HG02885 (cell line): ENCODE results near the gene LGALS3BP.

ENCODE experiments used
- ATAC-seq: cut with Tn5 transposase; IDR thresholded peaks from one replicate; pipeline ENCODE4 v1.9.1; 2021; ENCODE audit warnings: mild to moderate bottlenecking; ENCODE audit not compliant: unreplicated experiment, poor library complexity

Gene LGALS3BP

DNA sequence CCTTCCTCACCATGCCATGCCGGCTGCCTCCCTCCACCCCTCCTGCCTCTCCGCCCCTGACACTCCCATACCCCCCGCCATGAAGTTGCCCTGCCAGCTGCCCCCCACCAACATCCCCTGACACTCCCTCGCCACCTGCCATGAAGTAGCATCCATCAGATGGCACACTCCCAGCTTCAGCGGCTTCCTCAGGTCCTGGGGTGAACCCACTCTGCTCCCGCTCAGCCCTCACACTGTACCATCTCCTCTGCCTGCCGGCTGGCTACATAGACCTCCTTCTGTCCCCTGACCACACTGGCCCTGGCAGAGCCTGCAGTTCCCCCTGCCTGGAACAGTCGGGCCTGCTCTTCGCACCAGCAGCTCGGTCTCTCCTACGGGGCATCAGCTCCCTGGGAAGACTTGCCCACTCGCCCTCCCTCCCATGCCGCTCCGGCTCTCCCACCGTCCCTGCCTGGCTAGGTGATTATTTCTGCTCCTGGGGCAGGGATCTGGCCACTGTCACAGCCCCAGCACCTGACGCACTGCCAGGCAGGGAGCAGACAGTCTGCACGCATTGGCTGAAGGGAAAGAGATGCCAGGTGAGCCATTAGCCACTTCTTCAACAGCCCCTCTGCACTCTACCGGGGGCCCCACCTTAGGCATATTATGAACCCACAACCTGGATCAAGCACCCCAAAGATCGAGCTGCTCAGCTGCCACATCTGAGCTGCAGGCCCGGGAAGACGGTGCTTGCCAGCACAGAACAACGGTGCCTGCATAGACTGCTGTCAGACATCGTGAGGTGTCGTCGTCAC, 20.9 kb upstream of the LGALS3BP start:
- no peak for ATAC-seq

DNA sequence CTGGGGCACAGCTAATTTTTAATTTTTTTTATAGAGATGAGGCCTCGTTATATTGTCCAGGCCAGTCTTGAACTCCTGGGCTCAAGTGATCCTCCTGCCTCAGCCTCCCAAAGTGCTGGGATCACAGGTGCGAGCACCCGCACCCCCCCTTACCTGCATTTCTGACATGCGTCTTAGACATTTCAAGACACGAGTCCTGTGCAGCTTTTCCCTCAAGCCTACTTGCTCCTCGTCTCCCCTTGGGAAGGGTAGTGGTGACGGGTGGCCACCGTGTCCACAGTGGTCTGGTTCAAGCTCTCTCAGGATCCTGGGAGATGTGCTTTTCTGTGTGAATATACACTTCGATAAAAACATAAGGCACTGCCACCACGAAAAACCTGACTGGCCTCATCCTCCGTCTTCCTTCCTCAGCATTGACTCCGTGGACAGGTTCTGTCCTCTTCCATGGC, 20.2 kb upstream of the LGALS3BP start:
- no peak for ATAC-seq

DNA sequence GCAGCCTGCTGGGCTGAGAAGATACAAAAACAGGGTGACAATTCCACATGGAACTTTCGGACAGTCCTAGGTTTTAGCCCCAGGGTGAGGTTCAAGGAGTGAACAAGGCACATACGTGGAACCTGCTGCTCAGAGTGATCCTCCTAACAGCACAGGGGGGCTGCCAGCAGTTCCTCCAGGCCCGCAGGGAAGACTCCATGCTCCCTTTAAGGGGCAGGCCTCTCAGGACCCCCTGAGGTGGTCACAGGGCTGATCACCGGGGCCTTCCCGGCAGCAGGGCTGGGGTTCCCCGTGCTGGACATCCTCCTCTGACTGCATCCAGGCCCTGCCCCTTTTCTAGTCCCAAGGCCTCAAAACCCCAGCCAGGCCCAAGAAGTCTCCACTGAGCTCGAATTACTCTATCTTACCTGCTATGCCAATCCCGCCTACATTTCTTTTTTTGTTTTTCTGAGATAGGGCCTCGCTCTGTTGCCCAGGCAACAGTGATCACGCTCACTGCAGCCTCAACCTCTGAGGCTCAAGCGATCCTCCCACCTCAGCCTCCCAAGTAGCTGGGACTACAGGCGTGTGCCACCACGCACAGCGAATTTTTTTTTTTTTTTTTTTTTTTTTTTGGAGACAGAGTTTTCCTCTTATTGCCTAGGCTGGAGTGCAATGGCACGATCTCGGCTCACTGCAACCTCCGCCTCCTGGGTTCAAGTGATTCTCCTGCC, 19.5 kb upstream of the LGALS3BP start:
- no peak for ATAC-seq

DNA sequence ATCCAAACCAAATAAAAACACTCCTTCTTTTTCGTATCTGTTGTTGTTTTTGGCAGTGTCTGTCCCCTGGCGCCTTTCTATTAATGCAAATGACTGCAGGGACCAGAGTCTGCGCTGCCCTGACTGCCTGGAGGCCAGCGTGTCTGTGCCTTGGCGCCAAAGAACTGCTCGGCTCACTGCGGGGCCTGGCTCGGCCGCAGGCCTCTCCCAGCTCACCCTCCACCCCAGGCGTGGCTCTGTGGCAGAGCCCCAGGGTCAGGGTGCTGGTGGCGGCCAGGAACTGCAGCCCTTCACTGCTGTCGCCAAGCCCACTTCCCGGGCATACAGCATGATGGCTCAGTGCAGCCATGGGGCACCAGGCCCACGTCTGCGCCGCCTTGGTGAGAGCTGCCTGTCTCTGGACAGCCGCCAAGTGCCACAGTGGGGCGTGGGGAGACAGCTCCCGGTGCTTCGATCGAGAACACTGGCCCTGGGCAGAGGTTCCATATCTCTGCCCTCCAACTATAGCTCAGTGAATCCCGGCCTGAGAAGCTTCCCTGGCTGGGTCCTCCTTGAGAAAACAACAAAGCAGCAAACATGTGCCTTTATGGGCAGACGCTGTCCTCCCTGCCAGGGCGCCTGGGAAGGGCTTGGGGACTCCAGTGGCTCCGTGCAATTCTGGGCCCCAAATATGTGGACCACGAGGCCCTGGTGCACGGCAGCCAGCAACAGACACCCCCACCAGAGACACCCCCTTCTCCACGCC, 18.8 kb upstream of the LGALS3BP start:
- ATAC-seq = no peak

DNA sequence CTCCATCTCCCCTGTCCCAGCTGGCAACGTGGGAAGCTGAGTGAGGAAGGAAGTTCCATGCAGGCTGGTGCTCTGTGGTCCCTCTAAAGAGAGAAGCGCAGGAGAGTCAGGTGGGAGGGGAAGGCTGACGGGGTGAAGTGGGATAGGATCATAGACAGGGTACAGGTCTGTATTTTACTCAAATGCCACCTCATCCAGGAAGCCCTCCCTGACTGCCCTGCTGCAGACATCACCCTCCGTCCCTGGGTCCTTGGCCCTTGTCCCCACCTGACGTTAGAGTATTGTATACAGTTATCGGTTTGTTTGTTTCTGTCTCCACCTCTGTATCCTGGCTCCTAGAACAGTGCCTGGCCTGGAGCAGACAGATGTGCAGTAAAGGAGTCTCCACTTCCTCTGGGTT, 18.2 kb upstream of the LGALS3BP start:
- no peak for ATAC-seq

DNA sequence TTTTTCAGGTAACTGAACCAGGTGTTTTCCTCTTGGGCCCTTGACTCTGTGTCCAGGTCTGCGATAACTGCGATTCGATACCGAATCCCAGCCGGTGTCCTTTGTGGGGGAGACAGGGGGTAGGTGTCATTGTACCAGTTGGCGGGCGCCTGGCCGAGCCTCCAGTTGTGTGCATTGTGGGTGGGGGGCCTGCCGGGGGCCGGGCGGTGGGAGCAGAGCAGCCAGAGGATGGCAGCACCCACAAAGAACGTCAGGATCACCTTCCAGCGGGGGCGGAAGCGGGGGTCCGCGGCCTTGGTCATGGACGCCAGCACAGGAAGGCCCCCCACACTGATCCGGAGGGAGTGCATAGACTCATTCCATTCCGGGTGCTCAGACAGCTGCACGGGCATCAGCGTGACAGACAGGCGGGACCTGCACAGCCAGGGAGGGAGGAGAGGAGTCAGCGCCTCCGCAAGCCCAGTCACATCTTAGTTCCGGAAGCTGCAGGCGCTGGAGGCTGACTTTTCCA, 17.6 kb upstream of the LGALS3BP start:
- no peak for ATAC-seq

DNA sequence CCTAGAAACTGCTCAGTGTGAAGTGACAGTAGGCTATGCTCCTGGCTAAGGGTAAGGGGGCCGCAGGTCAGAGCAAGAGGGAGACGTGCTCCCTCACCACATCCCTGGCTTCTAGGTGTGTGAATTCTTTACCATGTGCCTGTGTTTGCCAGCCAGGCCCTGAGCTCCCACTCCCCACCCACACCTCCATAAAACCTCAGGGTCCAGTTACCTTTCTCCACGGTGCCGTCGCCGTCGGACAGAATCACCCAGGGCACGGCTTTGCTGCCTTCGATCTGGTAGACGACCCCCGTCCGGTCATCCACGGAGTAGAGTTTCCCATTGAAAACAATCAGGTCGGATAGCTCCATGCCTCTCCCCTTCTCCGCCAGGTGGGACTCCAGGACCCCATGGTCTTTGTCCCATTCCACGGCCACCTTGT, 17.1 kb upstream of the LGALS3BP start:
- no peak for ATAC-seq

DNA sequence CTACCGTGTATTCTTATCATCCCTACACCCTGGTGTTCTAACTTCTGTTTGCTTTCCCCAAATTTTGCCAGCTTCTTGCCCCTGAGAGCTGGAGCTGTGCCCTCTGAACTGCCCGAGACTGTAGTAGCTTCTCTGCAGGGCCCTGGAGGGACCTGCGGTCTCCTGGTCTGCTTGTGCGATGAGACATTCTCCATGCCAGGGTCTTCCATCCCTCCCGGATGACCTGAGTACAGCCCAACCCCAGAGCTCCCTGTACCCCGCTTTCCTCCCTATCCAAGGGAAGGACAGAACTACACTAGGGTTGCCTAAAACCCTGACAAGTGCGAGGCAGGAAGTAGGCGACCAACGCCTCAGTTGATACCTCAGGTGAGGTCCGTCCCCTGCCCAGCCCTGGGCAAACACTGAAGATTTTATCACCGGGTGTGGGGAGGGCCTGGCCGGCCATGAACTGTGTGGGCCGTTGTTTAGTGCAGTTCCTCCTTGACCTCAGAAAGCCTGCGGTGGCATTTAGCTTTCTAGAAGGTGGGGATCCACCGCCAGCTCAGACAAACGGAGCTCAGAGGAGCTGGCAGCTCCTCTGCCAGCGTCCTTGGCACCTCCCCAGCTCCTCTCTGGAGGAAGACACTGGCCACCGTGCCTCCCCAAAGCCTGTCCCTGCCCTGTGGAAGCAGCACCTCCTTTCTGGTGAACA, 16.2 kb upstream of the LGALS3BP start:
- ATAC-seq = no peak

DNA sequence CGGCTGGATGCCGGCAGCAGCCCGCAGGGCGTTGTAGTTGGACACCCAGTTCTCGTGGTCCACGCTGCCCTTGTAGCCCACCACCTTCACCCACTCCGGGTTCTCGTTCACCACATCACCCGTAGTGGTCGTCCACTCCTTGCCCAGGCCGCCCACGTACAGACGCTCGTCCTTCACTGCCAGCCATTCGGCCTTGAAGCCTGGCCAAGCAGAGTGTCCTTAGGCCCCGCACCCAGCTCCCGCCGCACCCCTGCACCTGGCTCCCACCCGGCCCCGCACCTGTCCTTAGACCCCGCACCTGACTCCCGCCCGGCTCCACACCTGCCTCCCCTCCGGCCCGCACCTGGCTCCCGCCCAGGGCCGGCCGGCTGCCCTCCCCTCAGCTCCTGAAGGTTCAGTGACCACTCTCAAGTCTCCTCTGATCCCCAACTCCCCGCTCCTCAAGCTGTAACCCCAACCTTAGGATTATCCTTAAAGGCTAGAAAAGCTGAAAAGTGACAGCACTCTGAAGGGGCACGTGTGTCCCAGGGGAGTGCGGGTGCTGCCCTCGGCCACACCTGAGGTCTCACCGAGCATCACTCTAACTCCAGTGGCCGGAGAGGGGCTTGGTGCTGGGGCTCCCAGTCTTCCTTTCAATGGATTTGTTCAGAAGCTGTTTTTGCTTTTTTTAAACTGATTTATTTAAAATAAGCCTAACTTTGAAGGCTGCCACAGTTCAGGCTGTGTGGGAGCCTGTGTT, 15.5 kb upstream of the LGALS3BP start:
- no peak for ATAC-seq

DNA sequence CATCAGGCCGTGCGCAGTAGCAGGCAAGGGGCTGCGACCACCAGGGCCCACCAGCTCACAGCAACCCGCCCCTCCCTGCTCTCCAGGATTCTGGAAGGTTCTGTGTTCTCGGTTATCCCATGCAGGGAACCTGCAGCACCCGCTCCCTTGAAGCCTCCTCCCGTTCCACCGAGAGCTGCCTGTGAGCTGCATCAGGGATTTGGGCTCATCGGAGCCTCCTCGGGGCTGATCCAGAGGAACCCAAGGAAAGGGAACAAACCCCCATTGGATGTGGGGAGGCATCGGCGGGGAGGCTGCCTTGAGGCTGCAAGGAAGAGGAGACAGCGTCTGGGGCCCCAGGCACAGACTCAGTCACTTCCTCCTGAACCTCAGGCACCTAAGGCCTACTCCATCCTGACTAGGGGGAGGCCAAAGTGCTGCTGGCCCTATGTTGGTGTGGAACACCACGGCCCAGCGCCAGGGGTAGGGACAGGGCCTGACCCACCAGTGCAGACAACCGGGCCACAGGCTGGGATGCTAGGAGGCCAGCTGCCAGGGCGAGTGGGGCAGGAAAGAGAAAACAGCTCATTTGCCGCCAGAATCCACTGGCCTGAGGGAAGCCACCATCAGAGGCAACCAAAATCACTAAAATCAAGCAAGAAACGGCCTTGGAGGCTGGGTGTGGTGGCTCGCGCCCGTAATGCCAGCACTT, 14.4 kb upstream of the LGALS3BP start:
- ATAC-seq = no peak

DNA sequence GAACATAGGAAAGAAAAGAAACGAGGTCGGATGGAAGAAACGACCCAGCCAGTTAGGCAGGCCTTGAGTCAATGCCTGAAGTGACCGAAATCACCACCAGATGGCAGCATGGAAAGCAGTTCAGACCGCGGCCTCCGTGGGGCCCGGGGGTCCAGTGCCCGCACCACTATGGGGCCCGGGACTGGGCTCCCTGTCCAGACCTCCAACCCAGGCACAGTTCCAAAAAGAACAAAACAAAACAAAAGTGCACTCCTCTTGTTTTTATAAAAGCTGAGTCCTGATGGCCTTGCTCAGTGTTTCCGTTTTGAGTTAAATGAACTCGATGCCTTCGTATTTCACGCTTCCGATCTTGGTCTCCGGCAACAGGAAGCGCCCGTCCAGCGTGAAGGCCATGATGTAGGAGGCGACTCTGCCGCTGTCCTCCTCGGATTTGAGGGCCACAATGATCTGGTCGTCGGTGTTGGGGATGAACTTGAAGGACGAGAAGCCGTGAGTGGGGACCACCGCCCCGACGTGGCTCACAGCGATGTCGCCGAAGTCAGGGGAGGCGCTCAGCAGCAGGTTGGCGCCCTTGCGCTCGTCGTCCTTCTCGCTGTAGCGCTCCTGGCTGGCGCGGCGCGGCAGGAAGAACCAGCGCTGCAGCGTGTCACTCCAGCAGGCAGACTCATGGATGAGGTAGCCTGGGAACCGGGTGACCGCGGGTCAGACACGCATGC, 13.7 kb upstream of the LGALS3BP start:
- ATAC-seq = no peak

DNA sequence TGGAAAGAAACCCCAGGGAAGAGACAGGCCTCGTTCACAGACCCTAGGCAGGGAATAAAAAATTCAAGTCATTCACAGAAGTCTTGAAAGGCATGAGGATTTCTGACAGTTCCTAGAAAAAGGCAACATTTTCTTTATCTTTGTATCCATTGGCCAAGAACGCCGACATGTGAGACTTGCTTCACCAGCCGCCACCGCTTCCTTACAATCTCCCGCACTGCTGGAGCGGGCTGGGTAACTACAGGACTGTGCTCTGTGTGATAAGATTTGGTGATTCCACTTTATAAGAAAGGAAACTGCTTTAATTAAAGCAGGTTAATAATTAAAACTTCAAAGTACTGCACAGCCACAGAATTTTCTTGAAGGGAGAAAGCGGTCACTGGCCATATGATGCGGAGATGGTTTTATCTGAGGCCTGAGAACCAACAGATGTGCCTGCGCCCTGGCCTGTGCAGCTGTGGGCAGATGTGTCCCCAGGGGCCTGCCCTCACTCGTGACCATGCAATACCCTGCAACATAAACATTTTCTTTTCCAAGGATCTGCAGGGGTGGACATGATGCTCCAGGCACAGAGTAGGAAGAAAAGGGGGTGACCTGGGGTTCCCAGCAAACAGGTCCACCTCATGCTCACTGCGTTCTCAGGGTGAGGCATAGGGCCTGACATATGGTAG, 13.0 kb upstream of the LGALS3BP start:
- no peak for ATAC-seq

DNA sequence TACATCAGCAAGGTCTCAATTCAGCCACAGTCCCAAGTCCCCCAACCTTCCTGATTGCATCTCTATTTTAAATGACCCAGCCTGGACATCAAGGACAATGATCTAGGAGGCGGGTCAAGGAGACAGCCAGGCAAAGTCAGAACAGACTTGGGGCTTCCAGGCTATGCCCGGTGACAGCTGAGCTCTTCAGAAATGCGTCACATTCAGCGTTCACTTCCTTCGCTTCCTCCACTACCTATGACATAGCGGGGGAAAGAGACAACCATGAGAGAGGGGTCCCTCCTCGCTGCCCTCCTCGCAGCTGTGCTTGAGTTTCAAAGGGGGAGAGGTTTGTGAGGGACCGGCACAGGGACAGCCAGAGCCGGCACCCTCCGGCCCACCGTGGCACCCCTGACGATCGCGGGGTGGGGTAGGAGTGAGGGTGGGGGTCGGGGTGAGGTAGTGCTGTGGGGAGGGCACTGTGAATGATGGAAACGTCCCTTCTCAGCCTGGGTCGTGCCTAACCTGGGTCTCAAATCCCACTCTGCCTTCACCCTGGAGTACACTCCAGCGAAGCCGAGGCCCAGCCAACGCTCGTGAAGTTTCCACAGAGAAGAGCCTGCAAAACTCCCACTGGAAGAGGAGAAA, 12.3 kb upstream of the LGALS3BP start:
- ATAC-seq = no peak

DNA sequence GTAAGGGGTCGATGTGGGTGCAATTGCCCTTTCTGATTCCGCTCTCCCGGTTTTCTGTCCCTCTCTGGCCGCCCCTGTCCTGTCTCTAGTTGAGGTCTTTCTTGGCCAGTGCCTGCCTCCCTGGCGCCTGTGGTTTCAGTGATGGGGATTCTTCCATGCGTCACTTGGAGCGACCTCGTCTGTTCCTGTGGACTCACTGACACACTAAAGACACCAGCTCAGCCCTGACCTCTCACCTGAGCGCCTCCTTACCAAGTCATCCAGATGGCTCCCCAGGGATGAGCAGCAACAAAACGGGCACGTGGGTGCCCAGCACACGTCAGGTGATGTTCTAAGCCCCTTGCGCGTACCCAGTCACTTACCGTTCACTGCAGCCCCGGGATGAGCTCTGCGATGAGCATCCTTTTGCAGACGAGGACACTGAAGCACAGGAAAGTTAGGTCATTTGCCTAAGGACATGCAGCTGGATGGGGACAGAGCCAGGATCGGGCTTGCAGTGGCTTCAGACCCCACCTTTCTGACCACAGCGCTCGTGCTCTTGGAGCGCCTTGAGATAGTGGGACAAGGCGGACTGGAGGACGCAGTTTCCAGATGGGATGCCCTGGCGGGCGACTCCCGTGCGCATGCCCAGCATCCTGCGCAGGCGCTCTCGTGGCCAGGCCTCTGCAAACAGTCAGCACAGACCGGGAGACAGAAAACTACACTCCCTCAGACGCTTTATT, 11.5 kb upstream of the LGALS3BP start:
- ATAC-seq = no peak

DNA sequence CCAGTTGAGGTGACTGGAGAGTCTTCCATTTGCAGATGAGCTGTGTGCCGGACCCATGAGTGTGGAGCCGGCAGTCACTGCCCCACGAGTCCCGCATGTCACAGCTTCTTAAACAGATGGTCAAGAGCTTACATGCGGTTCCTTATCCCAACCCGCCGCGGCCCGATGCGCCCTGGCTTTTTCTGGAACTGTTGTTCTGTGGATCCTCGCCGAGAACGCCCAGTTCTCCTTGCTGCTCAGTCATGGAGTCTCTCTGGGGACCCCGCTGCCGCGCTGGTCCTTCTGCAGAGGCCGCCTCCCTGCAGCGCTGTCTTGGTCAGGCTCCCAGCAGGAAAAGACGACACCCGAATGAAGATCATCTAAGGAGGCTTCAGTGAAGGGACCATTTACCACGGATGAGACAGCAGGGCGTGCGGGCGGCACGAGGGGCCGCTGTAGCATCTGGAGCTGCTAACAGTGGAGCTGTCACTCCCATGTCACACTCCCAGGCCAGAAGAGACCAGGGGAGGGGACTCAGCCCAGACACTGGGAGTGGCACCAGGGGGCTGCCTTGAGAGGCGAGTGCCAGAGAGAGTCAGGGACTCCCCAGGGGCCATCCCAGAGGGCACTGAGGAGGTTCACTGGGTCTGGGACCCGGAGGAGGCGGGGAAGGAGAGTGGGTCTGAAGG, 10.8 kb upstream of the LGALS3BP start:
- no peak for ATAC-seq

DNA sequence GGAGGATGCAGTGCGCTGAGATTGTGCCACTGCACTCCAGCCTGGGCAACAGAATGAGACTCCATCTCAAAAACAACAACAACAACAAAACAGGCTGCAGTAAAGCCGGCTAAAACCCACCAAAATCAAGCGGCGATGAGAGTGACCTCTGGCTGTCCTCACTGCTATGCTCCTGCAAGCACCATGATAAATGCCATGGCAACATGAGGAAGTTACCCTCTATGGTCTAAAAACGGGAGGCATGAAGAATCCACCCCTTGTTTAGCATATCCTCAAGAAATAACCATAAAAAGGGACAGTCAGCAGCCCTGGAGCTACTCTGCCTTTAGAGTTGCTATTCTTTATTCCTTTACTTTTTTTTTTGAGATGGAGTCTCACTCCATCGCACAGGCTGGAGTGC, 8.4 kb upstream of the LGALS3BP start:
- ATAC-seq = no peak
